ENCODE measurements around the gene DDI2. TPM values are rescaled to one million over a fixed set of nuclear protein-coding genes. Genes with fewer than 3 reads are reported as not detected.

Gene DDI2
- total RNA-seq, 1 donor from 2014 or later, result 26.1 TPM

DNA sequence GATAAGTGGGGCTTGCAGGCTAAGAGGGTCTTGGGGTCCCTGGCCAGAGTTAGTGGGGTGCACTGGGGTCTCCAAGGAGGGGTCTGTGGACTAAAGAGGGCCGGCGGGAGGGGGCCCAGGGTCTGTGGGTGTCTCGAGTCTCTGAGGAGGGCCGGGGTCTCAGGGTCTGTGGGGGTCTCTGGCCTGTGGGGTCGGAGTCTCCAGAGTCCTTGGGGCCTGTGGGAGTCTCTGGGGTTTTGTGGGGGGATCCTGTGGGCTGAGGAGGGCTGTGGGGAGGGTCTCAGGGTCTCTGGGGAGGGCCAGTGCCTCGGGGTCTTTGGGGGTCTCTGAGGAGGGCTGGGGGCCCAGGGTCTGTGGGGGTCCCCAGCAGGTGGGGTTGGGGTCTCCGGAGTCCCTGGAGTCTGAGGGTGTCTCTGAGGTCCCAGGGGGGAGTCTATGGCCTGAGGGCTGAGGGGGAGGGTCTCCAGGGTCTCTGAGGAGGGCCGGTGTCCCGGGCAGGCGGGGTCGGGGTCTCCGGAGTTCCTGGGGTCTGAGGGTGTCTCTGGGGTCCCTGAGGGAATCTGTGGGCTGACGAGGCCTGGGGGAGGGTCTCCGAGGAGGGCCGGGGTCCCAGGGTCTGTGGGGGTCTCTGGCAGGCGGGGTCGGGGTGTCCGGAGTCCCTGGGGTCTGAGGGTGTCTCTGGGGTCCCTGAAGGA is 66.2 kb downstream of the DDI2 start:
- FAIRE-seq (no peak), DNase-seq (ENCODE audit: low read depth) (no peak)
- peak overlapping the region; percentile 98 for H3K4me2 ChIP-seq (ENCODE audit: low read length)
- peak overlapping the region; percentile 87 for H3K27ac ChIP-seq (ENCODE audit: low read depth, low read length)
- H3K9ac ChIP-seq (ENCODE audit: low read length), result peak overlapping the region; percentile 98
- peaks cover 46% of the 10 kb centered on the region for H3K79me2 ChIP-seq (ENCODE audit: insufficient read depth, low read length)
- peak overlapping the region; percentile 55 for H2AFZ ChIP-seq (ENCODE audit: low read depth, low read length)
- Mint-ChIP-seq H3K36me3 (ENCODE audit: low read depth, unreplicated experiment) (peaks cover 8% of the 10 kb centered on the region), H3K27ac (ENCODE audit: unreplicated experiment) (no peak overlapping the region), H3K9me3 (ENCODE audit: unreplicated experiment) (peaks cover 3% of the 10 kb centered on the region), H3K4me1 (ENCODE audit: low read depth, unreplicated experiment) (peaks cover 14% of the 10 kb centered on the region), H3K4me3 (ENCODE audit: unreplicated experiment) (peak overlapping the region; percentile 82), H3K27me3 (ENCODE audit: low read depth, unreplicated experiment) (no peaks in the 10 kb centered on the region)
- peak overlapping the region; percentile 72 for H3K4me3 ChIP-seq (ENCODE audit: insufficient read depth, low read depth, low read length)
- H3K4me1 ChIP-seq (ENCODE audit: insufficient read depth, low read length), result peaks cover 22% of the 10 kb centered on the region
- H3K36me3 ChIP-seq (ENCODE audit: insufficient read depth, low read length), result no peaks in the 10 kb centered on the region
- H3K9me3 ChIP-seq (ENCODE audit: insufficient read depth, low read depth, low read length), result no peaks in the 10 kb centered on the region
- TF ChIP-seq, protein P1, sequence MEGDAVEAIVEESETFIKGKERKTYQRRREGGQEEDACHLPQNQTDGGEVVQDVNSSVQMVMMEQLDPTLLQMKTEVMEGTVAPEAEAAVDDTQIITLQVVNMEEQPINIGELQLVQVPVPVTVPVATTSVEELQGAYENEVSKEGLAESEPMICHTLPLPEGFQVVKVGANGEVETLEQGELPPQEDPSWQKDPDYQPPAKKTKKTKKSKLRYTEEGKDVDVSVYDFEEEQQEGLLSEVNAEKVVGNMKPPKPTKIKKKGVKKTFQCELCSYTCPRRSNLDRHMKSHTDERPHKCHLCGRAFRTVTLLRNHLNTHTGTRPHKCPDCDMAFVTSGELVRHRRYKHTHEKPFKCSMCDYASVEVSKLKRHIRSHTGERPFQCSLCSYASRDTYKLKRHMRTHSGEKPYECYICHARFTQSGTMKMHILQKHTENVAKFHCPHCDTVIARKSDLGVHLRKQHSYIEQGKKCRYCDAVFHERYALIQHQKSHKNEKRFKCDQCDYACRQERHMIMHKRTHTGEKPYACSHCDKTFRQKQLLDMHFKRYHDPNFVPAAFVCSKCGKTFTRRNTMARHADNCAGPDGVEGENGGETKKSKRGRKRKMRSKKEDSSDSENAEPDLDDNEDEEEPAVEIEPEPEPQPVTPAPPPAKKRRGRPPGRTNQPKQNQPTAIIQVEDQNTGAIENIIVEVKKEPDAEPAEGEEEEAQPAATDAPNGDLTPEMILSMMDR (IDR thresholded peaks at IDR 0.05; ENCODE audit: insufficient read depth, low read depth, low read length), result no peak
- no peak for TF ChIP-seq EZH2 (IDR thresholded peaks at IDR 0.05; ENCODE audit: insufficient read depth, low read length)
- peaks cover 26% of the 10 kb centered on the region for H4K20me1 ChIP-seq (ENCODE audit: insufficient read depth, low read length)
- no peaks in the 10 kb centered on the region for H3K27me3 ChIP-seq (ENCODE audit: insufficient read depth, low read length)

DNA sequence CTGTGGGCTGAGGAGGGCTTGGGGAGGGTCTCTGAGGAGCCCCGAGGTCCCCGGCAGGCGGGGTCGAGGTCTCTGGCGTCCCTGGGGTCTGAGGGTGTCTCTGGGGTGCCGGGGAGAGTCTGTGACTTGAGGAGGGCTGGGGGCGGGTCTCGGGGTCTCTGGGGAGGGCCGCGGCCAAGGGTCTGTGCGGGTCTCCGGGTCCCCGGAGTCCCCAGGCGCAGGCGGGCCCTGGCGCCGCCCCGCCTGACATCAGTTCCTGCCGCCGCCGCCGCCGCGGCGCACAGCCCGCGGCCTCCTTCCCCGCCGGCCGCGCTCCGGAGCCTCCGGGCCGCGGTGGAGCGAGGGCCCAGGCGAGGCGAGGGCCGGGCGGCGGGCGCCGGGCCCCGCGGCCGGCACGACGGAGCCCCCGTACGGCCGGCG is 66.8 kb downstream of the DDI2 start, which contains the start of gene PLEKHM2:
Gene PLEKHM2, plus strand, starts transcription at position 279 of the 420 bp plus-strand sequence. CDS start 239 bp downstream, outside the sequence.
- H3K9ac ChIP-seq (ENCODE audit: low read length), result peak within 1 kb of the TSS; percentile 98
- no peaks in the 10 kb centered on the region for H3K36me3 ChIP-seq (ENCODE audit: insufficient read depth, low read length)
- H4K20me1 ChIP-seq (ENCODE audit: insufficient read depth, low read length), result peaks cover 31% of the 10 kb centered on the region
- H3K79me2 ChIP-seq (ENCODE audit: insufficient read depth, low read length), result peaks cover 52% of the 10 kb centered on the region
- peak within 1 kb of the TSS; percentile 55 for H2AFZ ChIP-seq (ENCODE audit: low read depth, low read length)
- Mint-ChIP-seq H3K9me3 (ENCODE audit: unreplicated experiment) (peaks cover 2% of the 10 kb centered on the region), H3K36me3 (ENCODE audit: low read depth, unreplicated experiment) (peaks cover 8% of the 10 kb centered on the region), H3K27ac (ENCODE audit: unreplicated experiment) (peak within 1 kb of the TSS; percentile 78), H3K27me3 (ENCODE audit: low read depth, unreplicated experiment) (no peaks in the 10 kb centered on the region), H3K4me3 (ENCODE audit: unreplicated experiment) (peak within 1 kb of the TSS; percentile 93), H3K4me1 (ENCODE audit: low read depth, unreplicated experiment) (peaks cover 13% of the 10 kb centered on the region)
- TF ChIP-seq EZH2 (IDR thresholded peaks at IDR 0.05; ENCODE audit: insufficient read depth, low read length), result no peak
- TF ChIP-seq, protein P1 (IDR thresholded peaks at IDR 0.05; ENCODE audit: insufficient read depth, low read depth, low read length), result no peak
- H3K4me1 ChIP-seq (ENCODE audit: insufficient read depth, low read length), result peaks cover 22% of the 10 kb centered on the region
- peak within 1 kb of the TSS; percentile 87 for H3K27ac ChIP-seq (ENCODE audit: low read depth, low read length)
- H3K4me3 ChIP-seq (ENCODE audit: insufficient read depth, low read depth, low read length), result peak within 1 kb of the TSS; percentile 72
- H3K27me3 ChIP-seq (ENCODE audit: insufficient read depth, low read length), result no peaks in the 10 kb centered on the region
- no peaks in the 10 kb centered on the region for H3K9me3 ChIP-seq (ENCODE audit: insufficient read depth, low read depth, low read length)
- FAIRE-seq, result no peak
- no peak for DNase-seq (ENCODE audit: low read depth)
- peak within 1 kb of the TSS; percentile 98 for H3K4me2 ChIP-seq (ENCODE audit: low read length)
